DND-41 (cell line): ENCODE results near the gene RPL3.
"Not testable (repeated sequence)": the region's sequence is repeated elsewhere in the genome, so short reads cannot be mapped to it uniquely, and the experiment has no call there.

Source experiments
- ATAC-seq: fragments of 200-7000 bp; cut with Tn5 transposase; 3 replicates; pipeline ENCODE4 v1.9.1; 2021; ENCODE audit warnings: low read depth; ENCODE audit not compliant: insufficient read depth
- DNase-seq: peaks from one replicate; pipeline ENCODE4 v3.0.0-alpha.2; 2020
- H2AFZ ChIP-seq: 2 replicates; pipeline ENCODE4 v1.6.0; 2012; ENCODE audit warnings: low read depth, low read length
- H3K27ac ChIP-seq: 2 replicates; pipeline ENCODE4 v1.5.1; 2012; ENCODE audit warnings: low read length, inconsistent platforms
- H3K27me3 ChIP-seq: fragments of 200-600 bp; sonication (generic); 2 replicates; pipeline ENCODE4 v1.6.0; 2012; ENCODE audit warnings: low read length, mild to moderate bottlenecking, inconsistent platforms; ENCODE audit not compliant: insufficient read depth, poor library complexity
- H3K36me3 ChIP-seq: 2 replicates; pipeline ENCODE4 v1.5.1; 2012; ENCODE audit warnings: low read length, inconsistent platforms; ENCODE audit not compliant: insufficient read depth
- H3K4me1 ChIP-seq: 2 replicates; pipeline ENCODE4 v1.5.1; 2012; ENCODE audit warnings: mild to moderate bottlenecking, low read length; ENCODE audit not compliant: insufficient read depth
- H3K4me2 ChIP-seq: 2 replicates; pipeline ENCODE4 v1.6.0; 2012; ENCODE audit warnings: mild to moderate bottlenecking, moderate library complexity, low read length, inconsistent platforms; ENCODE audit not compliant: insufficient read depth
- H3K4me3 ChIP-seq, 2 experiments: fragments of 200-600 bp in 1 of 2; shearing (Covaris generic) in 1 of 2; 2 replicates each; pipeline ENCODE4 v1.5.1; 2012 to 2016; ENCODE audit warnings: inconsistent platforms in 2 of 2, low read length in 2 of 2, mild to moderate bottlenecking in 2 of 2, low read depth in 1 of 2, moderate library complexity in 1 of 2
- H3K79me2 ChIP-seq: 2 replicates; pipeline ENCODE4 v1.6.0; 2012; ENCODE audit warnings: low read length, inconsistent platforms; ENCODE audit not compliant: insufficient read depth
- H3K9ac ChIP-seq: 2 replicates; pipeline ENCODE4 v1.6.0; 2012; ENCODE audit warnings: low read depth, mild to moderate bottlenecking, inconsistent platforms, low read length, moderate library complexity
- H3K9me3 ChIP-seq: 2 replicates; pipeline ENCODE4 v1.5.1; 2012; ENCODE audit warnings: low read length, moderate library complexity, mild to moderate bottlenecking, inconsistent platforms; ENCODE audit not compliant: insufficient read depth, severe bottlenecking
- H4K20me1 ChIP-seq: 2 replicates; pipeline ENCODE4 v1.6.0; 2012; ENCODE audit warnings: low read length; ENCODE audit not compliant: insufficient read depth
- CTCF ChIP-seq: IDR thresholded peaks from 2 replicates; pipeline ENCODE4 v1.5.1; 2012; ENCODE audit warnings: borderline replicate concordance, low read length, moderate library complexity, mild to moderate bottlenecking; ENCODE audit not compliant: poor library complexity, severe bottlenecking; ENCODE audit errors: extremely low read depth
- EZH2 ChIP-seq: IDR thresholded peaks from 3 replicates; pipeline ENCODE4 v1.6.1; 2012; ENCODE audit warnings: borderline replicate concordance, low read depth, mild to moderate bottlenecking, moderate library complexity, low read length, inconsistent platforms; ENCODE audit not compliant: severe bottlenecking

Gene RPL3

GRCh38 chr22:39356464-39356863 is 37.0 kb upstream of the RPL3 start:
- no peaks in the 10 kb centered on the region for H3K9me3 ChIP-seq
- H4K20me1 ChIP-seq: peaks cover 7% of the 10 kb centered on the region
- no peak overlapping the region for H3K4me2 ChIP-seq
- H3K79me2 ChIP-seq: no peaks in the 10 kb centered on the region
- H3K27ac ChIP-seq: no peak overlapping the region
- no peak for DNase-seq
- TF ChIP-seq EZH2 (no peak), CTCF (no peak)
- H3K27me3 ChIP-seq: no peaks in the 10 kb centered on the region
- no peak overlapping the region for H2AFZ ChIP-seq
- ATAC-seq: no peak
- no peak overlapping the region for H3K4me3 ChIP-seq
- no peaks in the 10 kb centered on the region for H3K4me1 ChIP-seq
- H3K36me3 ChIP-seq: peaks cover 4% of the 10 kb centered on the region
- H3K9ac ChIP-seq: no peak overlapping the region

GRCh38 chr22:39355805-39356204 is 36.4 kb upstream of the RPL3 start:
- not testable (repeated sequence) for H3K79me2 ChIP-seq, H3K27ac ChIP-seq, DNase-seq, H3K27me3 ChIP-seq, H3K9ac ChIP-seq, H3K9me3 ChIP-seq, ATAC-seq, H3K4me3 ChIP-seq, H4K20me1 ChIP-seq, H2AFZ ChIP-seq, H3K4me2 ChIP-seq, H3K4me1 ChIP-seq, H3K36me3 ChIP-seq

GRCh38 chr22:39355080-39355479 is 35.7 kb upstream of the RPL3 start:
- no peak for ATAC-seq
- DNase-seq: no peak
- Histone ChIP-seq H3K9me3 (no peaks in the 10 kb centered on the region), H3K79me2 (peaks cover 2% of the 10 kb centered on the region), H3K4me3 (no peak overlapping the region), H2AFZ (no peak overlapping the region), H3K9ac (no peak overlapping the region), H3K4me1 (peaks cover 11% of the 10 kb centered on the region), H4K20me1 (peaks cover 5% of the 10 kb centered on the region), H3K36me3 (peaks cover 4% of the 10 kb centered on the region), H3K27me3 (no peaks in the 10 kb centered on the region), H3K4me2 (no peak overlapping the region), H3K27ac (no peak overlapping the region)
- TF ChIP-seq CTCF (no peak), EZH2 (no peak)

GRCh38 chr22:39353346-39353745 is 33.9 kb upstream of the RPL3 start:
- no peak for ATAC-seq
- no peak for TF ChIP-seq EZH2
- TF ChIP-seq CTCF: no peak
- peaks cover 23% of the 10 kb centered on the region for H3K4me1 ChIP-seq

More at GRCh38 chr22:39353346-39353745, 33.9 kb upstream of the RPL3 start:
- Histone ChIP-seq H3K27ac (no peak overlapping the region), H2AFZ (no peak overlapping the region), H3K79me2 (peaks cover 2% of the 10 kb centered on the region), H3K4me2 (no peak overlapping the region), H3K9me3 (no peaks in the 10 kb centered on the region), H3K27me3 (no peaks in the 10 kb centered on the region), H3K9ac (no peak overlapping the region), H4K20me1 (peaks cover 5% of the 10 kb centered on the region; the same call in 1 of the 2 replicates), H3K36me3 (no peaks in the 10 kb centered on the region), H3K4me3 (no peak overlapping the region)
- no peak for DNase-seq
